Measurements from ENCODE around the gene CIAO2B.

CIAO2B gene

DNA sequence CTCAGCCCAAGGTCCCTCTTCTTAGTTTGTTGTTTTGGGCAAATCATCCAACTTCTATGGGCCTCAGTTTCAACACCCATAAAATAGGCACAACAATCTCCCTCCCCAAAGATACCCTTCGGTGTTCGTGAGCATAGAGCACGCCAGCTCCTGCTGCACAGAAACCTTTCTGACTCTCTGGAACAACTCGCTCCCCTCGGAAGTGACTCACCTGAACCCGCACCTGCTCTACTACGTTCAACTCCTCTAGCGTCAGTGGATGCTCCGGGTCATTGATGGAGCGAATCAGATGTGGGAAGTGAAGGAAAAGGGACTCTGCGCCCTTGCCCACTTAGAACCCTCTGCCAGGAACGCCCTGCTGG is 445 bp downstream of the CIAO2B start:
- no peak for DNase-seq (ENCODE audit: low spot score)
- TF ChIP-seq, protein P1, sequence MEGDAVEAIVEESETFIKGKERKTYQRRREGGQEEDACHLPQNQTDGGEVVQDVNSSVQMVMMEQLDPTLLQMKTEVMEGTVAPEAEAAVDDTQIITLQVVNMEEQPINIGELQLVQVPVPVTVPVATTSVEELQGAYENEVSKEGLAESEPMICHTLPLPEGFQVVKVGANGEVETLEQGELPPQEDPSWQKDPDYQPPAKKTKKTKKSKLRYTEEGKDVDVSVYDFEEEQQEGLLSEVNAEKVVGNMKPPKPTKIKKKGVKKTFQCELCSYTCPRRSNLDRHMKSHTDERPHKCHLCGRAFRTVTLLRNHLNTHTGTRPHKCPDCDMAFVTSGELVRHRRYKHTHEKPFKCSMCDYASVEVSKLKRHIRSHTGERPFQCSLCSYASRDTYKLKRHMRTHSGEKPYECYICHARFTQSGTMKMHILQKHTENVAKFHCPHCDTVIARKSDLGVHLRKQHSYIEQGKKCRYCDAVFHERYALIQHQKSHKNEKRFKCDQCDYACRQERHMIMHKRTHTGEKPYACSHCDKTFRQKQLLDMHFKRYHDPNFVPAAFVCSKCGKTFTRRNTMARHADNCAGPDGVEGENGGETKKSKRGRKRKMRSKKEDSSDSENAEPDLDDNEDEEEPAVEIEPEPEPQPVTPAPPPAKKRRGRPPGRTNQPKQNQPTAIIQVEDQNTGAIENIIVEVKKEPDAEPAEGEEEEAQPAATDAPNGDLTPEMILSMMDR (IDR thresholded peaks at IDR 0.05; ENCODE audit: extremely low read depth, missing control alignments) = no peak

GRCh38 chr16:66932076-66932475 is 2.1 kb downstream of the CIAO2B start:
- TF ChIP-seq, protein P1 (IDR thresholded peaks at IDR 0.05; ENCODE audit: extremely low read depth, missing control alignments) = no peak

GRCh38 chr16:66931665-66932064 is 2.5 kb downstream of the CIAO2B start:
- TF ChIP-seq, protein P1 (IDR thresholded peaks at IDR 0.05; ENCODE audit: extremely low read depth, missing control alignments) = no peak
- no peak for DNase-seq (ENCODE audit: low spot score)

More at GRCh38 chr16:66932076-66932475, 2.1 kb downstream of the CIAO2B start:
- DNase-seq (ENCODE audit: low spot score) = no peak

- TF ChIP-seq, protein P1 (IDR thresholded peaks at IDR 0.05; ENCODE audit: extremely low read depth, missing control alignments) = no peak
- no peak for DNase-seq (ENCODE audit: low spot score)
Measured at GRCh38 chr16:66930189-66930588, 4.0 kb downstream of the CIAO2B start.

DNA sequence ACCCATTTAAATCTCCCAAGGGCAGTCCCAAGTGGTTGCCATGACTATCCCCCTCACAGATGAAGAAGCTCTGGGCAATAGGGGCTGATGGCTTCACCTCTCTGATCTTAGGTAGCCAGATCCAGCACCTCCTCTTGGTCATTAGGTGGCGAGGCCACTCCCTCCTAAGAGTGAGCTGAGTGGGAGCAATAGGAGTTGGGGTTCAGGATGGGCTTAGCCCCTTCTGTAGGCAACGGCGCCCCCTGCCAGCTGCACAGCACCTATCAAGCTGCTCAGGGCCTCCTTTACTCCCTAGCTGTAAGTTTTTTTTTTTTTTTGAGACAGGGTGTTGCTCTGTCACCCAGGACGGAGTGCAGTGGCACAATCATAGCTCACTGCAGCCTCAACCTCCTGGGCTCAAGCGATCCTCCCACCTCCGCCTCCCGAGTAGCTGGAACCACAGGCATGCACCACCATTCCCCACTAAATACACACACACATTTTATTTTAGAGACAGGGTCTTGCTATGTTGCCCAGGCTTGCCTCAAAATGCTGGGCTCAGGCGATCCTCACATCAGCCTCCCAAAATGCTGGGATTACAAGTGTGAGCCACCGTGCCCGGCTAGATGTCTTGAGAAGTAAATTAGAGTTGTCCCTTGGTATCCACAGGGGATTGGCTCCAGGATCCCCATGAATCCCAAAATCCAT is 5.4 kb downstream of the CIAO2B start:
- peak; percentile 56 for DNase-seq (ENCODE audit: low spot score)
- TF ChIP-seq, protein P1 (IDR thresholded peaks at IDR 0.05; ENCODE audit: extremely low read depth, missing control alignments) = peak; percentile 18

- TF ChIP-seq, protein P1 (IDR thresholded peaks at IDR 0.05; ENCODE audit: extremely low read depth, missing control alignments) = no peak
- no peak for DNase-seq (ENCODE audit: low spot score)
Measured at GRCh38 chr16:66927918-66928649, 6.1 kb downstream of the CIAO2B start.

- DNase-seq (ENCODE audit: low spot score) = peak; percentile 75
Measured at GRCh38 chr16:66926961-66927436, 7.2 kb downstream of the CIAO2B start.

More at GRCh38 chr16:66926961-66927436, 7.2 kb downstream of the CIAO2B start:
- TF ChIP-seq, protein P1 (IDR thresholded peaks at IDR 0.05; ENCODE audit: extremely low read depth, missing control alignments) = no peak
